Measurements from ENCODE around the gene ERRFI1.

The ERRFI1 gene

DNA sequence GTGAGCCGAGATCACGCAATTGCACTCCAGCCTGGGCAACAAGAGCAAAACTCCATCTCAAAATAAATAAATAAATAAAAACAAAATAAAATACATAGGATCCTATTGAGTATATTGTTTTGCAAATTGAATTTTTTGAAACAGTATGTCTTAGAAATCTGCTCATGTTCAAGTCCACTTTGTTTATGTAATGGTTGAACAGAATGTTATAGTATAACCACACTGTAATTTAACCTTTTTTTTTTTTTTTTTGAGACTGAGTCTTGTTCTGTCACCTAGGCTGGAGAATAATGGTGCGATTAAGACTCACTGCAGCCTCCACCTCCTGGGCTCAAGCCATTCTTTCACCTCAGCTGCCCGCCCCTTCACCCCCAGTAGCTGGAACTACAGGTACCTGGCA lies 33.2 kb downstream of the ERRFI1 start:
- ChIA-PET POLR2A (ENCODE audit: low non-redundant PET) (no interaction called here), CTCF (no interaction called here)
- no peak overlapping the region for H3K27ac ChIP-seq
- DNase-seq (ENCODE audit: low spot score), result no peak
- TF ChIP-seq, protein P1, sequence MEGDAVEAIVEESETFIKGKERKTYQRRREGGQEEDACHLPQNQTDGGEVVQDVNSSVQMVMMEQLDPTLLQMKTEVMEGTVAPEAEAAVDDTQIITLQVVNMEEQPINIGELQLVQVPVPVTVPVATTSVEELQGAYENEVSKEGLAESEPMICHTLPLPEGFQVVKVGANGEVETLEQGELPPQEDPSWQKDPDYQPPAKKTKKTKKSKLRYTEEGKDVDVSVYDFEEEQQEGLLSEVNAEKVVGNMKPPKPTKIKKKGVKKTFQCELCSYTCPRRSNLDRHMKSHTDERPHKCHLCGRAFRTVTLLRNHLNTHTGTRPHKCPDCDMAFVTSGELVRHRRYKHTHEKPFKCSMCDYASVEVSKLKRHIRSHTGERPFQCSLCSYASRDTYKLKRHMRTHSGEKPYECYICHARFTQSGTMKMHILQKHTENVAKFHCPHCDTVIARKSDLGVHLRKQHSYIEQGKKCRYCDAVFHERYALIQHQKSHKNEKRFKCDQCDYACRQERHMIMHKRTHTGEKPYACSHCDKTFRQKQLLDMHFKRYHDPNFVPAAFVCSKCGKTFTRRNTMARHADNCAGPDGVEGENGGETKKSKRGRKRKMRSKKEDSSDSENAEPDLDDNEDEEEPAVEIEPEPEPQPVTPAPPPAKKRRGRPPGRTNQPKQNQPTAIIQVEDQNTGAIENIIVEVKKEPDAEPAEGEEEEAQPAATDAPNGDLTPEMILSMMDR (conservative IDR thresholded peaks at IDR 0.05; ENCODE audit: low read depth), result no peak

DNA sequence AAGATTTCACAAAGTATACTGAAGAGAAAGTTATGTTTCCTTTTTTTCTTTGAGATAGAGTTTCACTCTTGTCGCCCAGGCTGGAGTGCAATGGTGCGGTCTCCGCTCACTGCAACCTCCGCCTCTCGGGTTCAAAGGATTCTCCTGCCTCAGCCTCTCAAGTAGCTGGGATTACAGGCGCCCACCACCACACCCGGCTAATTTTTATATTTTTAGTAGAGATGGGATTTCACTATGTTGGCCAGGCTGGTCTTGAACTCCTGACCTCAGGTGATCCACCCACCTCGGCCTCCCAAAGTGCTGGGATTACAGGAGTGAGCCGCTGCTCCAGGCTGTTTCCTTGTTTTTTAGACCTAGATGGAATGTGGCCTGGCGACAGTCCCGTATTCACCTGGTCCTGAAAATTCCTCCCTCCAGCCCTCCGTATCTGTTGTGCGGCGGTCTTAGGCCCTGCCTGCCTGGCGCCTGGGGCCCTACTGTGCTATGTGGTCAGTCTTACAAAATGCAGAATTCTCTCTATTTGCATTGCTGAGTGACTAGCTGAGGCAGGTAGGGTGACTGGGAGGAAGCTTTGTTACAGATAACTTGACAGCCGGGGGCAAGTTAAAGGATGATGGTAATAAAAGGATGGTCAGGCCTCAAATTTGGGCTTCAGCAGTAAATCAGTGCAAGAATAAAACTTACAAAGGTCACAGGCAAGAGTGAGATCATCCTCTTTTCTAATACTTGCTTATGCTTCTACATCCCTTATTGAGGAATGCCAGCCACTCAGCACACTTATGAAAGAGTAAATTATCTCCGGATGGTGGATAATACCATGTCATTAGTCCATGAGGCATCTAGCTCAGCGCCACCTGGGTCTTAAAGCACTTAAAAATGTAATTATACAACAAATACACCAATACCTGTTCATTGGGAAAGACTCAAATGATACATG lies 34.3 kb downstream of the ERRFI1 start:
- ChIA-PET CTCF (interaction anchor here (0.7 kb wide), 2 partner anchors 355 to 400 kb away, joined by 3 read pairs; no protein-coding TSS in a partner anchor), POLR2A (ENCODE audit: low non-redundant PET) (no interaction called here)
- DNase-seq (ENCODE audit: low spot score), result no peak
- peak overlapping the region; percentile 25 for H3K27ac ChIP-seq
- TF ChIP-seq, protein P1 (conservative IDR thresholded peaks at IDR 0.05; ENCODE audit: low read depth), result no peak

GRCh38 chr1:7989762-7990428 lies 36.2 kb downstream of the ERRFI1 start:
- no peak for DNase-seq (ENCODE audit: low spot score)
- TF ChIP-seq, protein P1 (conservative IDR thresholded peaks at IDR 0.05; ENCODE audit: low read depth), result no peak
- H3K27ac ChIP-seq, result peak overlapping the region; percentile 46; the same call in 1 of the 2 replicates
- CTCF ChIA-PET, result no interaction called here
- POLR2A ChIA-PET (ENCODE audit: low non-redundant PET), result no interaction called here

DNA sequence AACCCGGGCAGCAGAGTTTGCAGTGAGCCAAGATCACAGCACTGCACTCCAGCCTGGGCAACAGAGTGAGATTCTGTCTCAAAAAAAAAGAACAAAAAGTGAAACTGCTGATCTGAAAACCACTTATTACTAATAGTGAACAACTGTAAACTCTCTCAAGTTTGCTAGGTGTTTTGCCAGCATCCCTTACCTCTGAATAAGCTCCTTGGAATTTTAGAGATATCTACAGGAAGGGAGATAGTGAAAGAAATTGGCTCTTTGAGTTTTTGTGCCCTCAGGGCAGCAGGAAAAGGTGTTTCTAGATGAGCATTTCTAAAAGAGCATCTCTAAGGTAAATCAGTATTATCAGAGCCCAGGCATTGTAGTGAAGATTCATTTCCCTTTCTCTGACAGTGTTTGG lies 37.5 kb downstream of the ERRFI1 start:
- H3K27ac ChIP-seq, result peak overlapping the region; percentile 74
- TF ChIP-seq, protein P1 (conservative IDR thresholded peaks at IDR 0.05; ENCODE audit: low read depth), result no peak
- DNase-seq (ENCODE audit: low spot score), result peak; percentile 68
- ChIA-PET POLR2A (ENCODE audit: low non-redundant PET) (no interaction called here), CTCF (no interaction called here)

DNA sequence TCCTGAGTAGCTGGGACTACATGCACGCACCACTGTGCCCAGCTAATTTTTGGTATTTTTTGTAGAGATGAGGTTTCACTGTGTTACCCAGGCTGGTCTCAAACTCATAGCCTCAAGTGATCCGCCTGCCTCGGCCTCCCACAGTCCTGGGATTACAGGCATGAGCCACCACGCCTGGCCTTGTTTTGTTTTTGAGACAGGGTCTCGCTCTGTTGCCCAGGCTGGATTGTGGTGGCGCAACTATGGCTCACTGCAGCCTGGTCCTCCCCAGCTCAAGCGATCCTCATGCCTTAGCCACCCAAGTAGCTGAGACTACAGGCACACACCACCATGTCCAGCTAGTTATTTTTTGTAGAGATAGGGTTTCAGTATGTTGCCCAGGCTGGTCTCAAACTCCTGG lies 38.6 kb downstream of the ERRFI1 start:
- ChIA-PET POLR2A (ENCODE audit: low non-redundant PET) (interaction anchor here (0.7 kb wide), 1 partner anchor 37 kb away, joined by 3 read pairs; no protein-coding TSS in a partner anchor), CTCF (no interaction called here)
- H3K27ac ChIP-seq, result peak overlapping the region; percentile 74
- TF ChIP-seq, protein P1 (conservative IDR thresholded peaks at IDR 0.05; ENCODE audit: low read depth), result no peak
- DNase-seq (ENCODE audit: low spot score), result no peak

DNA sequence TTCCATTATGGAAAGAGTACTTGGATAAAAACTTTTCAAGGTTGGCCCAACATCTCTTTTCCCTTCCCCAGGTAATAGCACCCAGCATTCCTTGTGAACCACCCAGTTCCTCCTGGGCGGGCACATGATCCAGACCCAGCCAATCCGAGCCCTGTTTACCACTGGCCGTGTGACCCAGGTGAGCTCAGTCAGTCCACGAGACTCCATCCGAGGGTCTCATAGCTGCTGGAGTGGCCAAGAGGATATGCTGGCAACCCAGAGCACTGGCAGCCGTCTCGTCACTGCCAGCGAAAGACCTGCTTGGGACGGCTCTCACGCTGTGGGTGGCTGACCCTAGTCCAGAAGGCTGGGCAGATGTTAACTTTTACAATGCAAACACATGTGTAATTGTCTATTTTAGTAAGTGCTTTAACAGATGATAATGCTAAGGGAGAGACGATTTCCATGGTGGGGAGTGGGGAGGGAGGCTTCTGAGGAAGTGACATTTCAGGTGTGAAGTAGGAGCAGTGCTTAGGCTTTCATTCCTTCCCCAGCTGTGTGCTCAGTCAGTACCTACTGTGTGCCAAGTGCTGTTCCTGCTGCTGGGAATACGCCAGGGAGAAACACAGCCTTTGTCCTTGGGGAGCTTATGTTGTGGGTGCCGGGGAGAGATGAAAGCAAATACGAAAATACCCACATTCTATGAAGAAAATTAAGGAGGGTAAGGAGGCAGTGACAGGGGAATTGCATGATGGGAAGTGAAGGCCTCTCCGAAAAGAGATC lies 40.1 kb downstream of the ERRFI1 start:
- TF ChIP-seq, protein P1 (conservative IDR thresholded peaks at IDR 0.05; ENCODE audit: low read depth), result no peak
- ChIA-PET CTCF (no interaction called here), POLR2A (ENCODE audit: low non-redundant PET) (no interaction called here)
- no peak for DNase-seq (ENCODE audit: low spot score)
- peak overlapping the region; percentile 74 for H3K27ac ChIP-seq

Data from RWPE1 (cell line).